SHP77 (cell line): ENCODE measurements around the gene TRIM10.

Source experiments
- DNase-seq, 2 experiments: peaks; one replicate each; lab custom pipeline; 2025; lab: John Stamatoyannopoulos, UW

The TRIM10 gene, protein sequence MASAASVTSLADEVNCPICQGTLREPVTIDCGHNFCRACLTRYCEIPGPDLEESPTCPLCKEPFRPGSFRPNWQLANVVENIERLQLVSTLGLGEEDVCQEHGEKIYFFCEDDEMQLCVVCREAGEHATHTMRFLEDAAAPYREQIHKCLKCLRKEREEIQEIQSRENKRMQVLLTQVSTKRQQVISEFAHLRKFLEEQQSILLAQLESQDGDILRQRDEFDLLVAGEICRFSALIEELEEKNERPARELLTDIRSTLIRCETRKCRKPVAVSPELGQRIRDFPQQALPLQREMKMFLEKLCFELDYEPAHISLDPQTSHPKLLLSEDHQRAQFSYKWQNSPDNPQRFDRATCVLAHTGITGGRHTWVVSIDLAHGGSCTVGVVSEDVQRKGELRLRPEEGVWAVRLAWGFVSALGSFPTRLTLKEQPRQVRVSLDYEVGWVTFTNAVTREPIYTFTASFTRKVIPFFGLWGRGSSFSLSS

DNA sequence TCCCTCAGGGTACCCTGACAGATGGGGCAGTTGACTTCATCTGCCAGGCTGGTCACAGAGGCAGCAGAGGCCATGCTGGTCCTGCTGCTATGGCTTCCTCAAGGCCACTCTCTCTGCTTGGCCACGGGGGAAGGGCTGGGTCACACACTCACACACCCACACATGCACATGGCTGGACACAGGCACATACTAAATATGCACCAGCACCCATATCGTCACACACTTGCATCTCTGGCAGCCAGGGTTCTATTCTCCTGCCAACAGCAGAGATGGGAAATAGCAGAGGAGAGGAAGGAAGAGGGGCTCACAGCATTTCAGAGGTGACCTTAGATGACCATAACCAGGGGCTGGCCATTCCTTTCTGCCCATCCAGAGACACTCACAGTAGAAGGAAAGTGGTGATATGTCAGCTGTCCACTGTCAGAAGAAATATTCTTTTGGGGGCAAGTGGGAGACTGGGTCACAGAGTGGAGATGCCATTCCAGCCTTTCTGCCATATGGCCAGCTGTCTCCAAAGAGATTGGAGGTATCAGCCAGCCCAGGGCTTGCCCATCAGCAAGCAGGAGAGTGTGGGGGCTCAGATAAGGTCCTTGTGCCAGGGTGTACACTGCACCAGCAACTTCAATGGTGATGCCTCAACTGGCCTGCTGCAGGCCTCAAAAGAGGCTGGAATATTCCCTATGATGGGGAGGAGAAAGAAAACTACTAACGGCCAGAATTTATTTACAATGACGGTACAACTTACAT is at the start of gene TRIM10:
Gene TRIM10 (minus strand): TSS at position 427 of the 747 bp plus-strand sequence. CDS start 353 bp downstream, at position 74.
- no peak for DNase-seq

DNA sequence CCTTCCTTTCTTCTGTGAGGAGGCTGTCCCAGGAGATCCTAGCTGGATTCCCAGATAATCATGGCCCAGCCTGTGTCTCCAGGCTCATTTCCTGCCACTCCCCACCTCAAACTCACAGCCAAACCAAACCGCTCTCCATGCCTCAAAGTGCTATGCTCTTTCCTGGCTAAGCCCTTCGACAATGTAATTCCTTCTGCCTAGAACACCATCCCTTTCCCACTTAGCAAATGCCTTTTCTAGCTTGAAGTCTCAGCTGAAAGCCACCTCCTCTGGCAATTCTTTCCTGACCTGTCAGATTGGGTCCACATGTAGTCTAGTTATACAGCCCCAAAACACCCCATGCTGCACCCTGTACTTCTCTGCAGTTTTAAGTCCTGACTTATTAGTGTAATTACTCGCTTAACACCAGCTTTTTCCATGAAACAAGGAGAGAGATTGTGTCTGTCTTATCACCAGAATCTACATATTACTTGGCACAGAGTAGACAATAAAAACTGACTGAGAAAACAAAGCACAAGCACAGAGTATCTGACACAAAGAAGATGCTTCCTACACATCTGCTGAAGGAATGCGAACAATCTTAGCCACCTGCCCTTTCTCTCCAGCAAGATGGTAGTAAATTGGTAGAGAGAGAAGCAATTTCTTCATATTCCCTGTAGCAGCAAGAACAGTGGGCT is 46.7 kb upstream of the TRIM10 start:
- DNase-seq: no peak

DNA sequence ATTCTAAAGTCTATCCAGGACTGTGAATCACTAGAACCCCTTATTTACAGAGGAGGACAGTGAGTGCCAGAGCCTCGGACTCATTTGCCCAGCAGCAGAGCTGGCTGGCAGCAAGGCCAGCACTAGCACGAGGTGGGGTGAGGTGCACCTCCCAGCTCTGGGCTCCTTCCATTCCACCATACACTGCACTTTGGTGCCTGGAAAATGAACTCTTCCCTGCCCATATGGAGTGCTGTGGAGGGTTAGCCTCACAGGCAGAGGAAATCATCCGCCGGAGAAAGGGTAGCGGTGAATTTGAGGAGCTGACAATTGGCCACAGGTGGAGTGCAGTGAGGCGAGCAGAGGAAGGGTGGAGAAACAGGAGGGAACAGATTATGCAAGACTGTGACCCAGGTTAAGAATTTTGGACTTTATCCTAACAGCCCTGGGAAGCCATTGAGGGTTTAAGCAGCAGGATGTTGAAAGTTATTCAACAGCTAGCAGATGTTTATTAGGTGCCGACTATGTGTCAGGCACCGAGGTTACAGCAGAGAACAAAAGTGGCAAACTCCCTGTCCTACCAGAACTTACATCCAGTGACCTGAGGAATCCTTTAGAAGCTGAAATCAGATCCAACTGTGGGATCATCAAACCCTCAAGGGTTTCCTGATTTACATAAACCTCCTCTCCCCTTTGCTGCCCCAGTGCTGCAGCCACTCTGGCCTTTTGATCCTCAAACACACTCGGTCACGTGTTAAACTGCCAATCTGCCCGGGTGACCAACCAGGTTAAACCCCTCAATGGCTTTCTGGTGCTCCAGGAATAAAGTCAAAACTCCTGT is 46.0 kb upstream of the TRIM10 start:
- no peak for DNase-seq

DNA sequence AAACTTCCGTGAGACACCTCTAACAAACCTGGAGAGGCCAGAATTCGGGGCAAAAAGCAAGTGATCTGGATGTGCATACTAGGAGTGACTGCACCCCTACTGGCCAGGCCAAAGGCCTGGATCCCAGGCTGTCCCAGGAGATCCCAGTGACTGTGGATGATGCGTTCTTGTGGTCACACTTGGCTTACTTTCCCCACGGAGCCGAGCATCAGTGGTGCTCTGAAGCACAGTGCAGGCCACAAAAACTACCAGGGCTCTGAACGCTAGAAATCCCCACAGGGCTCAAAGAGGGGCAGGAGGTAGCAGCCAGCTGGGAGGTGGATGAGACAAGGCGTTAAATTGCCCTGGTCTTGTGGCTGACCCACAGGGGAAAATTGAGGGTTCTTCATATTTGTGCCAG is 45.1 kb upstream of the TRIM10 start:
- DNase-seq: no peak

DNA sequence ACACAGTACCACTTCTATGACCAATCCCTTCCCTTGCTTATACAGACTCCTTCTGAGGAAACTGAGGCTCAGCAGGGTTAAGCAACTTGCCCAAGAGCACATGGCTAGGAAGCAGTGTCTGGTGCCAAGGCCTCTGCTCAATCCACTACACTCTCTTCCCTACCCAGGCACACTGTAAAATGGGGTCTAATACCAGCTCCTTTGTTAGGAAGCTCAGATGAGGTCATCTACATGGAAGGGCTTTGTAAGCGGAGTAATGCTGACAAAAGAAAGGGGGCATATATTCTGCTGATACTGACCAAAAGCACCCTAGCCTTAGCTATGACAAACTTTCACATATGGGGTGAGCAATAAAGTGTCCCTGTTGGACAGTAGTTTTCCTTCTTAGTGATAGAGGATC is 43.1 kb upstream of the TRIM10 start:
- no peak for DNase-seq

DNA sequence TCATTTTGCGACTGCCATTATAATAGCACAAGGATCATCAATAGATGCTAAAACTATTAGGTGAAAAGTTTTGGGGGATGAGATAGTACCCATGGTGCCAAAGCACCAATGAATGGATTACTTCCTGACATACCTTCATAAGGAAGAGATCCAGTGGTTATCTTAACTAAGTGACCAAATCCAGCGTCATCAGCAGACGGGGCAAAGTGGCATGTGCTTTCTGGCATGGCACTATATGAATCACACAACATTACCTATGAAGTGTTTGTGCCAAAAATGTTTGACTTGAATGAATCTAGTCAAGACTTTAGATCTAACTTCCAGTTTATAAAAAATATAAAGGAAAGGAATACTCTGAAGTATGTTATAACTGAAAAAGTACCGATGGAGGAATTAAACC is 41.4 kb upstream of the TRIM10 start:
- no peak for DNase-seq

DNA sequence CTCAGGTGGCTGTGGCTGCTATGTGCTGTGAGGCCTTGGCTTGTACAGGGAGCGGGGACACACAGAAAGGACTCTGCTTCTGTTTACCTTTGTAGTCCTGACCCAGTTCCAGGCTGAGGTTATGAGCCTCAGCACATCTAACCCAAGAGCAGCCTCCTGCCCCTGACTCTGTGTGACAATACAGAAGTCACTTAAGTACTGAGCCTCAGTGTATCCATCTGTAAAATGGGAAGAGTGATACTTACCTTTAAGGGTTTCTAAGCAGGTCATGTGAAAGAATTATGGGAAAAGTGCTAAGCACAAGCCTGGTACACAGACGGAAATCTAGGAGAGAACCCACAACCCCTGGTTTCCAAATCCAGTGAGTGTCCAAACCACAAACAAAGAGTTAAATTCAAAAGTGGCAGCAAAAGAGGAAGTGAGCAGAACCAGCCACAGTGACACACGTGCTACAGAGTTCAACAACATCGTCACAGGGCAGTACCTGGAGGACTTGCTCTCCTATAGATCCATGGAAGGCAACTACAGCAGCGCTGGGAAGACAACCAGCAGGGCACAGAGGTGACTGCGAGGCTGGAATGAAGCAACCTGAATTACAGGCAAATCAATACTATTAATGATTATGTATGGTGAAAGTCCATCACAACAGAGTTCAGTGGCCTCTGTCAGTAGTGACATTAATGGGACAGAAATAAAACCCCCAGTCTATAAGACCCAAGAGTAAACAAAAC is 39.7 kb upstream of the TRIM10 start:
- DNase-seq: no peak

DNA sequence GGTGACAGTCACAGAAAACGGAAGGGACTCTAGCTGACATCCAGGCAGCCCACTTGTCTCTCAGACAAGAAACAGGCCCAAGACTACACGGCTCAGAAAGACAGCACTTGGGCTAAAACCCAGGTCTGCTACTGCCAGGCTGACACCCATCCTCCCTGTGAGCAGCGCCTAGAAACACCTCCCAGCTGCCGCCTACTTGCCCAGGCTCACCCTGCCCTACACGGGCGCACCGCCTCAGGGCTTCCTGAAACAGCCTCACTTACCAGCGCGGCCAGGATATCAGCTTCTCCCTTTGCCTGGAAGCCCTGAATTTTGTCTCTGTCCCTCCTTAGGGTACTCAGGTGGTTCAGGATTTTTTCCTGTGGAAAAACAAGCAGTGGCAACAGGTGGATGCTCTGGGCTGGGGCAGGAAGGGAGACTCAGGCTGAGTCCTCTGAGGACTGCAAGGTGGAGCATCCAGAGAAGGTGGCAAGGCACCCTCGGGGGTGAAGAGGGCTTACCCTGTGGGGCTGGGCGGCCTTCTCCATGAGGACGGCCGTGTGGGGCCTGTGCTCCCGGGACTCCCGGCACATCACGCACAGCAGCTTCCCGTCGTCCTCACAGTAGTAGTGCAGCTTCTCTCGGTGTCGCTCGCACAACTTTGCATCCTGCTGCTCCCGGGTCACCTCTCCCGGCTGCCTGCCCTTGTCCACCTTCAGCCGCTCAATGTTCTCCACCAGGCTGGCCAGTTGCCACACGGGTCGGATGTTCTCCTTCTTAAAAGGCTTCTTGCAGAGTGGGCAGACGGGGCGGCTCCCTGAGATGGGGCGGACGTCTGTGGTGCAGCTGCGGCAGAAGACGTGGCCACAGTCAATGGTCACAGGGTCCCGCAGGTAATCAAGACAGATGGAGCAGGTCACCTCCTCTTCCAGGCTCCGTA is 37.4 kb upstream of the TRIM10 start:
- no peak for DNase-seq

DNA sequence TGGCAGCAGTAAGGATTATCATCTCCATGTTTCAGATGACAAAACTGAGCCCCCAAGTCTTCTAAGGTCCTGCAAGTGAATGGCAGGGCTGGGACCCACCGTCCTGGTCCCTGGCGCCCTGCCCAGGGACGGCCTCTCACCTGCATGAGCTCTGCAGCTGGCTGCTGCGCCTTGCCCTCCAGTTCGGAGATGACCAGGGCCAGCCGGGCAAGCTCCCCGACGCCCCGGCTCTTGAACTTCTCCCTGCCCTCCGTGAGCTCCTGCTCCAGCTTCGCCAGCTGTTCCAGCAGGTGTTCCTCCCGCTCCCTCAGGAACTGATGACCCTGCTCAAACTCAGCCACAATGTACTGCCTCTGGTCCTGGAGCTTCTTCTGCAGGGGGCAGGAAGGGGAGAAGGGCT is 35.4 kb upstream of the TRIM10 start:
- DNase-seq: no peak

DNA sequence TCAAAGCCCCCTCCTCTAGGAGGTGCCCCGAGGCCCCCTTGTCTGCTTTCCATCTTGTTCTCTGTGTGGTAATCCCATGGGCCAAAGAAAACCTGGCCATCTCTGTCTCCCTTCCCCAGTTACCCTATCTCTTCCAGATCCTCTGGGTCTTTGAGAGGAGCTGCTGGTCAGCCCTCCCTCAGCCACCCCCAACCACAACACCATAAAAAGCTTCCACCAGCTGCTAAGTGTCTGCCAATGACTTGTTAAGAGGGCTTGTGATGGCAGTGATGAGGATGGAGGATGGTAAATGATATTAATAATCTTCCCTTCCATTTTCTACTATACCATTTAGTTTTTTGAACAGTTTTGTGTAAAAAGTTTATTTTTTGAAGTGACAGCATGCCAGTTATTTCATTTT is 34.9 kb upstream of the TRIM10 start:
- no peak for DNase-seq

DNA sequence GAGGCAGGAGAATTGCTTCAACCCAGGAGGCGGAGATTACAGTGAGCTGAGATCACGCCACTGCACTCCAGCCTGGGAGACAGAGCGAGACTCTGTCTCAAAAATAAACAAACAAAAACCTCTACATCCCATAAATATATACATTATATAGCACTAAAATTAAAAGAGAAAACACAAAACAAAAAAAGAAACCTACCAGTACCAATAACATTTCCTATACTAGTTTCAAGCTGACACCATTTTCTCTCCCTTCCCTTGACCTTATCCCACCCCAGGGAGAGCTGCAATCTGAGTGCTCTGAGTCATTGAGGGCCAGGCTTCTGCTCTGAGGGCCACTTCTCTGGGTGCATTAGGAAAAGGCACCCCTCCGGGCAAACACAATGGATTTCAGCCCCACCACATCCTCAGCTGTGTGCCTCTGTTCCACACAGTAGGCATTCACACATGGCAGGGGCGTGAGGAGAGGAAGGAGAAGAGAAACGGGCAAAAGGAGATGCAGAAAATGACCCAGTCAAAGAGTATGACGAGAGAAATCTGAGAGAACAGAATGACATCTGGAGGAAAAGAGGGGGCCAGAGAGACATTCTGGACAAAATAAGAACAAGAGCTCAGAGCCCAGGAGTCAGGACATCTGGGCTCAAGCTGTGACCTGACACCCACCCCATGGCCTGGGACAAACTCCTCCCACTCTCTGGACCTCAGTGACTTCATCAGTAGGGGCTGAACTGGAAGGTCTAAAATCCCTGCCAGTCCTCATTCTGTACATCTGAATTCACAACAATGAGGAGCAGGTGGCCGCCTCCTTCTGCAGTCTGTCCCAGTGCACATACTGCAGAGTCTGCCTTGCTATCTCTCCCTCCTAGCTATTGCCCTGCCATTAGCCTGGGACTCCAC is 34.0 kb upstream of the TRIM10 start:
- no peak for DNase-seq

DNA sequence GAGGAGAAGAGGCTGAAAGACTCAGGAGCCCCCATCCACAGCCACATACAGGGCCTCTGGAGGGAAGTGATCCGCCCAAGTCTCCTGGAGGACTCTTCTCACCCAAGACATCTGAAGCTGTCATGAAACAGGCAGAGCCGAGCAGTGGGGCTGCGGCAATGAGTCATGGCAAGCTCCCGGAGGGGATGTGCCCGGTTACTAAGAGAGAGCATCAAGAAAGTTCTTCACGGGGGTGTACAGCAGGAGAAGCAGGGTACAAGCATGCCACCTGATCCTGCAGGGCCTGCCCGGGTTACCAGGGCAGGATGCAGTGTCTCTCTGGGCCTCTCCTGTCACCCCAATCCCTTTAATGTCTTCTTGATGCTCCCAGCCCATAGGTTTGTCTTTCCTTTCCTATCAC is 31.1 kb upstream of the TRIM10 start:
- DNase-seq: no peak

DNA sequence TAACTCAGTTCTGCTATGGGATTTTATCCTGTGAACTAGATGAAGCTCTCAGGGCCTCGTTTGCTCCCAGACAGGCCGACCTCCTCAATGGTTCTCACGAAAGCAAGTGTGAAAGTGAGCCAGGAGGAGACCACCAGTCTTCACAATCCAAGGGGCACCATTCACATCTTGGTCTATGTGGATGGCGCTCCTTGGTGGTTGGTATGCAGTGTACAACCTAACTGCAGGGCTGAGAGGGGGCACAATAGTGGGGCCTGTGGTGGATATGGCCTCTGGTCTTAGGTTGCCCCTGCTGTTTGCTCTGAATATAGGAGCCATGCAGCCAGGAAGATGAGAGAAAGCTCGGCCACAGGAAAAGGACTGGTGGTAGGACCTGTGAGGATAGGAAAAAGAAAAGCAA is 27.5 kb upstream of the TRIM10 start:
- DNase-seq: no peak

DNA sequence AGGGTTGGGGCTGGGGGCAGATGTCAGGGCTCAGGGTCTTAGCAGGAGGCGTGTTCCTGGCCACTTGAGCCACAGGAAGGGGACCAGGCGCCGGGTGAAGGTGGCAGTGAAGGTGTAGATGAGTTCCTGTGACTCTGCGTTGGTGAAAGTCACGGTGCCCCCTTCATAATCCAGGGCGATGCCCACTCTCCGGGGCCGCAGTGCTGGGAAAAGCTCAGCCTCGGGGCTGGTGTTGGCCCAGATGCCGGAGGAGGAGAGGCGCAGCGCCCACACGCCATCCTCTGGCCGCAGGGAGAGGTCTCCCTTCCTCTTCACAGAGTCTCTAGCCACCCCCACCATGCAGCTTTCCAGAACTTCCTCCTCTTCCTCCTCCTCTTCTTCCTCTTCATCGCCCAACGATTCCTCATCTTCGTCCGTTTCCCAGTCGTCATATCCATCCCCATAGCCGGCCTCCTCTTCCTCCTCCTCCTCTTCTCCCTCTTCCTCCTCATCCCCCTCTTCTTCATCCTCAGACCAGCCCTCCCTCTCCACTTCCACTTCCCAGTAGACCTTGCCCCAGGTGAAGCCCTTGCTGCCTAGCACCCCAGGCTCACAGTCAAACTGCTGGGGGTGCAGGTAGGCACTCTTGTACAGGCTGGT is 25.0 kb upstream of the TRIM10 start:
- no peak for DNase-seq

DNA sequence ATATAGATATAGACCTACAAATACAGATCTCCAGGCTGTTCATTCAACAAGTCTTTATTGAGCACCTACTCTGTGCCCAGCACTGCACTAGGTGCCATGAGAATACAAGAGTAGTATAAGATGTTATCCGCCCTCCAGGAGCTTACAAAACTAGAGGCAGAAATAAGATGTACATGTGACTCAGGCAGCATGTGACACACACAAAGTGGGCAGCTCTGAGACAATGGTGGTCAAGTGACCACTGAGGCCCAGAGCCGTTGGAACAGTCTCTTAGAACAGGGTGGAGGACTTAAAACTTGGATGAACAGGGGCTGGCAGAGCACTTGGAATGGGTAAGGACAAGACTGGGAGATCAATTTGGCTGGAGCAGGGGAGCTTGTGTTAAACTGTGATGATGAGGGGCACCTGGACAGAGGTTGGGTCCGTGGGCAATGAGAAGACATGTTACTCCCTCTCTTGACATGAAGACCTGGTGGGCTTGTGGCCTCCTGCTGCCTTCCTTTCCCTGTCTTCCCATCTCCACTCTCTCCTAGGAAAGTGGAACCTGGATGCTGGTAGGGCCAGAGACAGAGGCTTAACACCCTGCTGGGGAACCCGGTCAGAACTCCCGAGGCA is 23.5 kb upstream of the TRIM10 start:
- DNase-seq: no peak

DNA sequence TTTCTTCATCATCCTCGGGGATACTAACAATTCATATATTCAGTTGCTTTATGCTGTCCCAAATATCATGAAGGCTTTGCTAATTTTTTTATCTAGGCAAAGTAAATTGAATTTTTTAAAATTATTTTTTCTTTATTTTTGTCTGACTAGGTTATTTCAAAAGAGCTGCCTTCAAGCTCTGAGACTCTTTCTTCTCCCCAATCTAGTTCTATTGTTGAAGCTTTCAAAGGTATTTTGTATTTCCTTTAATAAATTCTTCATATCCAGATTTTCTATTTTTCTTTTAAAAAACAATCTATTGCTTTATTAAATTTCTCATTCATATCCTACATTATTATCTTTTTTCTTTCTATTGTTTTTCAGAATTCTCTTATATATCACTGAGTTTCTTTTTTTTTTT is 19.1 kb upstream of the TRIM10 start:
- DNase-seq: no peak

DNA sequence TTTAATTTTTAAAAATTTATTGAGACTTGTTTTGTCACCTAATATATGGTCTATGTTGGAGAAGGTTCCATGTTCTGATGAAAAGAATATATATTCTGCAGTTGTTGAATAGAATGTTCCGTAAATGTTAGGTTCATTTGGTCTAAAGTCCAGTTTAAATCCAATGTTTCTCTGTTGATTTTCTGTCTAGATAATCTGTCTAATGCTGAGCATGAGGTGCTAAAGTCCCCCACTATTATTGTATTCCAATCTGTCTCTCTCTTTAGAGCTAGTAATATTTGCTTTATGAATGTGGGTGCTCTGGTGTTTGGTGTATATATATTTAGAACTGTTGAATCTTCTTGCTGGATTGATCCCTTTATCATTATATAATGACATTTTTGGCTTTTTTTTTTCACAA is 17.8 kb upstream of the TRIM10 start:
- DNase-seq: no peak

DNA sequence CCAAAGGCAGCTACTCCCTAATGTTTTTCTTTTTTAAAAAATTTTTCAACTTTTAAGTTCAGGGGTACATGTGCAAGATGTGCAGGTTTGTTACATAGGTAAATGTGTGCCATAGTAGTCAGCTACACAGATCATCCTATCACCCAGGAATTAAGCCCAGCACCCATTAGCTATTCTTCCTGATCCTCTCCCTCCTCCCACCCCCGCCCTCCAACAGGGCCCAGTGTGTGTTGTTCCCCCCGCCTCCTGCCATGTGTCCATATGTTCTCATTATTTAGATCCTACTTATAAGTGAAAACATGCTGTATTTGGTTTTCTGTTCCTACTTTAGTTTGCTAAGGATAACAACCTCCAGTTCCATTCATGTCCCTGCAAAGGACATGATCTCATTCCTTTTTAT is 14.8 kb upstream of the TRIM10 start:
- DNase-seq: no peak
